ENCODE results near the gene AOPEP.

AOPEP gene

GRCh38 chr9:94796687-94797086 lies 70.2 kb downstream of the AOPEP start:
- DNase-seq, result no peak

- DNase-seq, result no peak
Measured at GRCh38 chr9:94798201-94798600, 71.7 kb downstream of the AOPEP start.

- DNase-seq, result no peak
Measured at GRCh38 chr9:94798708-94799107, 72.2 kb downstream of the AOPEP start.

- no peak for DNase-seq
Measured at GRCh38 chr9:94799578-94800264, 73.2 kb downstream of the AOPEP start.

- DNase-seq, result no peak
Measured at GRCh38 chr9:94800424-94801117, 74.1 kb downstream of the AOPEP start.

GRCh38 chr9:94801234-94801633 lies 74.7 kb downstream of the AOPEP start:
- DNase-seq, result no peak

GRCh38 chr9:94801681-94802080 lies 75.2 kb downstream of the AOPEP start:
- DNase-seq, result no peak

- no peak for DNase-seq
Measured at GRCh38 chr9:94802251-94802650, 75.8 kb downstream of the AOPEP start.

GRCh38 chr9:94802793-94803192 lies 76.3 kb downstream of the AOPEP start:
- no peak for DNase-seq

- DNase-seq, result no peak
Measured at GRCh38 chr9:94804316-94804715, 77.8 kb downstream of the AOPEP start.

GRCh38 chr9:94805051-94805489 lies 78.6 kb downstream of the AOPEP start:
- DNase-seq, result no peak

- no peak for DNase-seq
Measured at GRCh38 chr9:94805585-94805984, 79.1 kb downstream of the AOPEP start.

GRCh38 chr9:94806307-94806893 lies 79.9 kb downstream of the AOPEP start:
- DNase-seq, result no peak

GRCh38 chr9:94807556-94807955 lies 81.1 kb downstream of the AOPEP start:
- no peak for DNase-seq

GRCh38 chr9:94808926-94809700 lies 82.6 kb downstream of the AOPEP start:
- no peak for DNase-seq

- no peak for DNase-seq
Measured at GRCh38 chr9:94809778-94810177, 83.3 kb downstream of the AOPEP start.

GRCh38 chr9:94811074-94811473 lies 84.6 kb downstream of the AOPEP start:
- DNase-seq, result no peak

- no peak for DNase-seq
Measured at GRCh38 chr9:94812343-94812742, 85.8 kb downstream of the AOPEP start.

GRCh38 chr9:94813379-94813778 lies 86.9 kb downstream of the AOPEP start:
- no peak for DNase-seq

- no peak for DNase-seq
Measured at GRCh38 chr9:94817291-94818177, 91.0 kb downstream of the AOPEP start.

- DNase-seq, result no peak
Measured at GRCh38 chr9:94818178-94818541, 91.7 kb downstream of the AOPEP start.

- DNase-seq, result no peak
Measured at GRCh38 chr9:94819161-94819687, 92.7 kb downstream of the AOPEP start.

Measured in NCI-H1694 (cell line).